Measurements from ENCODE around the gene MEGF11. TPM values are rescaled to one million over a fixed set of nuclear protein-coding genes. Genes with fewer than 3 reads are reported as not detected.
A peak's percentile ranks its signal among the peaks of the same experiment; 100 is the strongest.

The MEGF11 gene
- total RNA-seq, 1 experiment from 2014 or later, result 0.37 TPM

- peak; percentile 48 for DNase-seq (ENCODE audit: low read depth, low spot score)
- in situ Hi-C loops (cut with HindIII; ENCODE audit: low pct_unique_long_range_greater_than_20kb, low sequenced_read_pairs), result no loop called here
Measured at GRCh38 chr15:65952391-65953053, 301.0 kb downstream of the MEGF11 start.

- in situ Hi-C loops (cut with HindIII; ENCODE audit: low pct_unique_long_range_greater_than_20kb, low sequenced_read_pairs), result no loop called here
- DNase-seq (ENCODE audit: low read depth, low spot score), result no peak
Measured at GRCh38 chr15:65951007-65951406, 302.5 kb downstream of the MEGF11 start.

- DNase-seq (ENCODE audit: low read depth, low spot score), result no peak
- in situ Hi-C loops (cut with HindIII; ENCODE audit: low pct_unique_long_range_greater_than_20kb, low sequenced_read_pairs), result no loop called here
Measured at GRCh38 chr15:65949491-65949890, 304.1 kb downstream of the MEGF11 start.

GRCh38 chr15:65949011-65949410 lies 304.5 kb downstream of the MEGF11 start:
- in situ Hi-C loops (cut with HindIII; ENCODE audit: low pct_unique_long_range_greater_than_20kb, low sequenced_read_pairs), result no loop called here
- no peak for DNase-seq (ENCODE audit: low read depth, low spot score)

- DNase-seq (ENCODE audit: low read depth, low spot score), result no peak
- in situ Hi-C loops (cut with HindIII; ENCODE audit: low pct_unique_long_range_greater_than_20kb, low sequenced_read_pairs), result no loop called here
Measured at GRCh38 chr15:65948383-65948782, 305.2 kb downstream of the MEGF11 start.

GRCh38 chr15:65947041-65947440 lies 306.5 kb downstream of the MEGF11 start:
- no peak for DNase-seq (ENCODE audit: low read depth, low spot score)
- in situ Hi-C loops (cut with HindIII; ENCODE audit: low pct_unique_long_range_greater_than_20kb, low sequenced_read_pairs), result no loop called here

GRCh38 chr15:65945616-65946015 lies 307.9 kb downstream of the MEGF11 start:
- in situ Hi-C loops (cut with HindIII; ENCODE audit: low pct_unique_long_range_greater_than_20kb, low sequenced_read_pairs), result no loop called here

GRCh38 chr15:65944404-65944803 lies 309.1 kb downstream of the MEGF11 start:
- in situ Hi-C loops (cut with HindIII; ENCODE audit: low pct_unique_long_range_greater_than_20kb, low sequenced_read_pairs), result no loop called here

More at GRCh38 chr15:65945616-65946015, 307.9 kb downstream of the MEGF11 start:
- DNase-seq (ENCODE audit: low read depth, low spot score), result peak; percentile 44

GRCh38 chr15:65942436-65942835 lies 311.1 kb downstream of the MEGF11 start:
- in situ Hi-C loops (cut with HindIII; ENCODE audit: low pct_unique_long_range_greater_than_20kb, low sequenced_read_pairs), result no loop called here
- no peak for DNase-seq (ENCODE audit: low read depth, low spot score)

More at GRCh38 chr15:65944404-65944803, 309.1 kb downstream of the MEGF11 start:
- no peak for DNase-seq (ENCODE audit: low read depth, low spot score)

- in situ Hi-C loops (cut with HindIII; ENCODE audit: low pct_unique_long_range_greater_than_20kb, low sequenced_read_pairs), result no loop called here
- DNase-seq (ENCODE audit: low read depth, low spot score), result no peak
Measured at GRCh38 chr15:65940618-65940909, 313.0 kb downstream of the MEGF11 start.

- DNase-seq (ENCODE audit: low read depth, low spot score), result no peak
- in situ Hi-C loops (cut with HindIII; ENCODE audit: low pct_unique_long_range_greater_than_20kb, low sequenced_read_pairs), result no loop called here
Measured at GRCh38 chr15:65939901-65940617, 313.5 kb downstream of the MEGF11 start.

- in situ Hi-C loops (cut with HindIII; ENCODE audit: low pct_unique_long_range_greater_than_20kb, low sequenced_read_pairs), result no loop called here
- DNase-seq (ENCODE audit: low read depth, low spot score), result no peak
Measured at GRCh38 chr15:65938604-65939003, 314.9 kb downstream of the MEGF11 start.

- DNase-seq (ENCODE audit: low read depth, low spot score), result peak; percentile 14
- in situ Hi-C loops (cut with HindIII; ENCODE audit: low pct_unique_long_range_greater_than_20kb, low sequenced_read_pairs), result no loop called here
Measured at GRCh38 chr15:65937476-65937875, 316.1 kb downstream of the MEGF11 start.

- in situ Hi-C loops (cut with HindIII; ENCODE audit: low pct_unique_long_range_greater_than_20kb, low sequenced_read_pairs), result no loop called here
- no peak for DNase-seq (ENCODE audit: low read depth, low spot score)
Measured at GRCh38 chr15:65937054-65937453, 316.5 kb downstream of the MEGF11 start.

GRCh38 chr15:65936282-65936681 lies 317.3 kb downstream of the MEGF11 start:
- in situ Hi-C loops (cut with HindIII; ENCODE audit: low pct_unique_long_range_greater_than_20kb, low sequenced_read_pairs), result no loop called here
- no peak for DNase-seq (ENCODE audit: low read depth, low spot score)

- in situ Hi-C loops (cut with HindIII; ENCODE audit: low pct_unique_long_range_greater_than_20kb, low sequenced_read_pairs), result no loop called here
Measured at GRCh38 chr15:65935391-65935790, 318.2 kb downstream of the MEGF11 start.

GRCh38 chr15:65931221-65931620 lies 322.3 kb downstream of the MEGF11 start:
- in situ Hi-C loops (cut with HindIII; ENCODE audit: low pct_unique_long_range_greater_than_20kb, low sequenced_read_pairs), result no loop called here
- no peak for DNase-seq (ENCODE audit: low read depth, low spot score)

More at GRCh38 chr15:65935391-65935790, 318.2 kb downstream of the MEGF11 start:
- DNase-seq (ENCODE audit: low read depth, low spot score), result peak; percentile 40

GRCh38 chr15:65930134-65930533 lies 323.4 kb downstream of the MEGF11 start:
- no peak for DNase-seq (ENCODE audit: low read depth, low spot score)
- in situ Hi-C loops (cut with HindIII; ENCODE audit: low pct_unique_long_range_greater_than_20kb, low sequenced_read_pairs), result no loop called here

- no peak for DNase-seq (ENCODE audit: low read depth, low spot score)
- in situ Hi-C loops (cut with HindIII; ENCODE audit: low pct_unique_long_range_greater_than_20kb, low sequenced_read_pairs), result no loop called here
Measured at GRCh38 chr15:65929573-65929972, 324.0 kb downstream of the MEGF11 start.

All from SK-MEL-5 (cell line).